Chondrocyte (in vitro differentiated cells): Measurements from ENCODE around the gene SHANK1. TPM values are rescaled to one million over a fixed set of nuclear protein-coding genes. Genes with fewer than 3 reads are reported as not detected.

Source experiments
- DNase-seq: peaks from one replicate; pipeline ENCODE4 v3.0.0; 2021; ENCODE audit warnings: mixed read lengths, low spot score
- H3K27ac Mint-ChIP-seq: one replicate; pipeline ENCODE4 v1.8.0; 2021; ENCODE audit warnings: mild to moderate bottlenecking, moderate library complexity, mixed read lengths; ENCODE audit not compliant: unreplicated experiment
- H3K27me3 Mint-ChIP-seq: 2 replicates; pipeline ENCODE4 v1.8.0; 2021; ENCODE audit warnings: low read depth, mixed read lengths
- H3K36me3 Mint-ChIP-seq: 2 replicates; pipeline ENCODE4 v1.8.0; 2021; ENCODE audit warnings: low read depth, mixed read lengths
- H3K4me1 Mint-ChIP-seq: 2 replicates; pipeline ENCODE4 v1.8.0; 2021; ENCODE audit warnings: low read depth, mild to moderate bottlenecking, mixed read lengths
- H3K4me3 Mint-ChIP-seq: one replicate; pipeline ENCODE4 v1.8.0; 2021; ENCODE audit warnings: mild to moderate bottlenecking, moderate library complexity, mixed read lengths; ENCODE audit not compliant: unreplicated experiment
- H3K9me3 Mint-ChIP-seq: 2 replicates; pipeline ENCODE4 v1.8.0; 2021; ENCODE audit warnings: low read depth, mixed read lengths
- total RNA-seq: library from RNA; stranded (reverse); gene quantifications from 3 replicates; pipeline ENCODE4 v1.2.1, GENCODE V29; 2021
- TF ChIP-seq, protein P1 (sequence below): fragments of 200-600 bp; sonication (generic); IDR thresholded peaks from 2 replicates; pipeline ENCODE4 v1.5.0; 2021; ENCODE audit warnings: antibody characterized with exemption, mild to moderate bottlenecking, moderate library complexity

Gene SHANK1
- total RNA-seq, 1 donor from 2014 or later: 0.27 TPM

DNA sequence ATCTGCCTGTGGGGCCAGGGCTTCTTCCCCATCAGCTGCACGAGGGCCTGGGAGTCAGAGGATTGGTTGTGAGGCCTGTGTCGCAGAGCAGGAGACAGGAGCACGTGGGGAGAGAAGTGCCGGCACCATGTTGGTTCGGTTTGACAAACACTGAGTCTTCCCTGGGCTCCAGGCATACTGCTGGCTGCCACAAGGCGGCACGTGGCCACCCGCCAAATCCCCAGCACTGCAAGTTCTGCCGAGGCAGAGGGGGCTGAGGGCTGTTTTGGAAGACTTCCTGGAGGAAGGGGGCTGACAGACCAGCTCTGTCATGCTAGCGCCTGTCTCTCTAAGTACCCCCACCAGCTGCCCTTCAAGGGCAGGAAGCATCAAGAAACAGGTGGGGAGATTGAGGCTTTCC is 9.5 kb downstream of the SHANK1 start:
- H3K9me3 Mint-ChIP-seq: no peaks in the 10 kb centered on the region
- no peak overlapping the region for H3K4me3 Mint-ChIP-seq
- no peak overlapping the region for H3K27ac Mint-ChIP-seq
- TF ChIP-seq, protein P1, sequence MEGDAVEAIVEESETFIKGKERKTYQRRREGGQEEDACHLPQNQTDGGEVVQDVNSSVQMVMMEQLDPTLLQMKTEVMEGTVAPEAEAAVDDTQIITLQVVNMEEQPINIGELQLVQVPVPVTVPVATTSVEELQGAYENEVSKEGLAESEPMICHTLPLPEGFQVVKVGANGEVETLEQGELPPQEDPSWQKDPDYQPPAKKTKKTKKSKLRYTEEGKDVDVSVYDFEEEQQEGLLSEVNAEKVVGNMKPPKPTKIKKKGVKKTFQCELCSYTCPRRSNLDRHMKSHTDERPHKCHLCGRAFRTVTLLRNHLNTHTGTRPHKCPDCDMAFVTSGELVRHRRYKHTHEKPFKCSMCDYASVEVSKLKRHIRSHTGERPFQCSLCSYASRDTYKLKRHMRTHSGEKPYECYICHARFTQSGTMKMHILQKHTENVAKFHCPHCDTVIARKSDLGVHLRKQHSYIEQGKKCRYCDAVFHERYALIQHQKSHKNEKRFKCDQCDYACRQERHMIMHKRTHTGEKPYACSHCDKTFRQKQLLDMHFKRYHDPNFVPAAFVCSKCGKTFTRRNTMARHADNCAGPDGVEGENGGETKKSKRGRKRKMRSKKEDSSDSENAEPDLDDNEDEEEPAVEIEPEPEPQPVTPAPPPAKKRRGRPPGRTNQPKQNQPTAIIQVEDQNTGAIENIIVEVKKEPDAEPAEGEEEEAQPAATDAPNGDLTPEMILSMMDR: peak; percentile 22
- no peaks in the 10 kb centered on the region for H3K36me3 Mint-ChIP-seq
- peaks cover 41% of the 10 kb centered on the region for H3K27me3 Mint-ChIP-seq
- no peaks in the 10 kb centered on the region for H3K4me1 Mint-ChIP-seq
- DNase-seq: no peak

DNA sequence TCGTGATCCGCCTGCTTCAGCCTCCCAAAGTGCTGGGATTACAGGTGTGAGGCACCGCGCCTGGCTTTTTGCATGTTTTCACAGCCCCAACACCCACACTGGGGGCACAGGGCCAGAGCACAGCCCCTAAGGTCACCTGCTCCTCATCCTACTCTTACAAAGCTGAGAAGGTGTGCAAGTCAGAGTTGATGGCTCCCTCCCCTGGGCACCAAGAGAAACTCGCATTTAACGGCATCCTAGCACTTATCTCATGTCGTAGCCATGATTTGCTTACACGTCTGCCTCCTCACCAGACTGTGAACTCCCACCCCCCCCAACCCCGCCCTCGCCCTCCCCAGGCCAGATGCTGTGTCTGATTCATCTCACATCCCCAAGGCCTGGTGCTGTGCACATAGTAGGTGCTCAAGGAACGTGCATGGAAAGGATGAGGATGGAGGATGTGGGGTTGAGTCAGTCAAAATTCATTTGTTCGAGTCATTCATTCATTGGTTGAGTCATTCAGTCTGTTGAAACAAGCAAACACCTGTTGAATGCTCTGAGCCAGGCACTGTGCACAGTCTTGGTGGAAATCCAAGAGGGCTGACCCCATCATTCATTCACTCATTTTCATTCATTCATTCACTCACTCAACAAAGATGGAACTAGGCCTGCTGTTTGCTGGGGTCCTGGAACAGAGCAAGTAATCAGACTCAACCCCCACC is 11.3 kb downstream of the SHANK1 start:
- DNase-seq: no peak
- Mint-ChIP-seq H3K4me1 (no peaks in the 10 kb centered on the region), H3K4me3 (no peak overlapping the region), H3K27me3 (peaks cover 42% of the 10 kb centered on the region), H3K36me3 (no peaks in the 10 kb centered on the region), H3K9me3 (no peaks in the 10 kb centered on the region), H3K27ac (no peak overlapping the region)
- TF ChIP-seq, protein P1: no peak

DNA sequence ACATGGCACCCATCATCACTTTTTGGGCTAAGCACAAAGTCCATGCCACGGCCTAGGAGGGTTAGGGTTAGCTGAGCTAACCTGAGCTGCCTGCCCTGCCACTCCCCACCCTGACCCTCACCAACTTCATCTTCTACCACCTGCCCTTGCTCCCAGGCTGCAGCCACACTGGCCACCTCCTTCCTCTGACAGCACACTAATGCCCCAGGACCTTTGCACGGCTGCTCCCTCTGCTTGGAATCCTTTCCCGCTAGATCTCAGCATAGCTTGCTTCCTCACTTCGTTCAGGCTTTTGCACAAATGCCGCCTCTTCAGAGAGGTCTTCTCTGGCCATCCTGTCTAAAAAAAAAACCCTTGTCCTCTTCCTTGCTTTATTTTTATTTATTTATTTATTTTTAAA is 13.2 kb downstream of the SHANK1 start:
- TF ChIP-seq, protein P1: no peak
- Mint-ChIP-seq H3K27me3 (peaks cover 36% of the 10 kb centered on the region), H3K4me1 (no peaks in the 10 kb centered on the region), H3K4me3 (no peak overlapping the region), H3K9me3 (no peaks in the 10 kb centered on the region), H3K36me3 (no peaks in the 10 kb centered on the region), H3K27ac (no peak overlapping the region)
- DNase-seq: no peak

DNA sequence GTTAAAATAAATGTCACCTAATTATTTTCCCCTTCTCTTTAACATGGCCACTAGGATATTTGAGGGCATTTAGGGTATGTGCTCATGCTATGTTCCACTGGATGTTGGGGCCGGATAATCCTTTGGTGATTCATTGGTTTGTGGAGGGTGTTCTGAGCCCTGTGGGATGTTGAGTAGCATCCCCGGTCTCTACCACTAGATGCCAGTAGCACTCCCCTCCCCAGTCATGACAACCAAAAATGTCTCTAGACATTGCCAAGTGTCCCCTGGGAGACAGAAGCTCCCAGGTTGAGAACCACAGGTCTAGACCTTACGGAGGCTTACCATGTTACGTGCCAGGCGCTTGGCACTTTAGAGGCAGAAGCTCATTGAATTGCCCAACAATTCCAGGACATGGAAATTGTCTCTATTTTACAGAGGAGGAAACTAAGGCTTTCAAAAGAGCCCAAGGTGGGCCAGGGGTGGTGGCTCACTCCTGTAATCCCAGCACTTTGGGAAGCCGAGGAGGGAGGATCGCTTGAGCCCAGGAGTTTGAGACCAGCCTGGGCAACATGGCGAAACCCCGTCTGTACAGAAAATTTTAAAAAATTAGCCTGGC is 14.1 kb downstream of the SHANK1 start:
- H3K27me3 Mint-ChIP-seq: peaks cover 32% of the 10 kb centered on the region
- no peak for DNase-seq
- H3K4me3 Mint-ChIP-seq: no peak overlapping the region
- no peaks in the 10 kb centered on the region for H3K4me1 Mint-ChIP-seq
- no peak overlapping the region for H3K27ac Mint-ChIP-seq
- H3K36me3 Mint-ChIP-seq: no peaks in the 10 kb centered on the region
- TF ChIP-seq, protein P1: peak; percentile 78
- no peaks in the 10 kb centered on the region for H3K9me3 Mint-ChIP-seq

DNA sequence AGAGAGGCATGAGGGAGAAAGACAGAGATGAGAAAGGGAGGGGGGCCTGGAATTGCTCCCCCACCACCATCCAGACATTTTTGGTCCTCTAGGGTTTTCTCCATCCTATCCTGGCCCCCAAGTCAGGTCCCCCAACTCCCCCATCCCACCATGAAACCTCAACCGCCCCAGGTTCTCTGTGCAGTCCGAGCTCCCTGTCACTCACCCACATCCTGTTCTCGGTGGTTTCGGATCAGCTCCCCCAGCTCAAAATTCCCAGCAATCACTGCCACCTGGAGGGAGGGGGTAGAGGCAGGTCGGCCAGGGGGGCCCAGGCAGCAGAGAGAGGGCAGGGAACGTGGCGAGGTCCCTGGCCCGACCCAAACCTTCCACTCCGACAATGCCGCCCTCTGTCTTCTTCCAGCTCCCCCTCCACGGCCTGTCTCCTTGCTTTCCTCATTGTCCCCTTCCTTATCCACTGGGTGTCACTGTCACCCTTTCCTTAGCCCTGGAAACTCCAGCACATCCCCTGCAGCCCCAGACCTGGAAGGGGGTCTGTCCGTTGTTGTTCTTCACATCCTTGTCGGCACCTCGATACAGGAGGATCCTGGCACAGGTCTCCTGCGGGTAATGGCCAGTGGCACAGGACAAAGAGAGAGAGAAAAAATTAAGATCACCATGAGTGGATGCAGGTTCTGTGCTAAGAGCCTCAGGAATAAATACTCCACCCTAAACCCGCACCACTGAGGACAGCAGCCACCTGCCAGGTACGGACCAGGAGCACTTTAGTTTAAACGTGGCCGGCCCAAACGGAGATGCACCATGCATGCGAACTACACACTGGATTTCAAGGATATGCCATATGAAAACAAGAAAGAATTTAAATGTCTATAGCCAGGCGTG is 15.4 kb downstream of the SHANK1 start:
- TF ChIP-seq, protein P1: peak; percentile 47
- Mint-ChIP-seq H3K4me3 (no peak overlapping the region), H3K9me3 (no peaks in the 10 kb centered on the region), H3K27ac (no peak overlapping the region), H3K36me3 (no peaks in the 10 kb centered on the region), H3K27me3 (peaks cover 41% of the 10 kb centered on the region), H3K4me1 (no peaks in the 10 kb centered on the region)
- no peak for DNase-seq
